Activated CD8-positive, alpha-beta T cell treated with anti-CD3 and anti-CD28 coated beads, Interleukin-2, amount 10 ng/mL, durations not matched to agents 7 days and 5 days (primary cell): ENCODE data around the gene DDX54. TPM values are rescaled to one million over a fixed set of nuclear protein-coding genes. Genes with fewer than 3 reads are reported as not detected.
"Not testable (repeated sequence)": the region's sequence is repeated elsewhere in the genome, so short reads cannot be mapped to it uniquely, and the experiment has no call there.

Source experiments
- ATAC-seq: fragments of 150-1000 bp; cut with Tn5 transposase; one replicate; pipeline ENCODE4 v1.10.0; 2021; ENCODE audit warnings: moderate library complexity
- CTCF ChIA-PET: fragments of 350-600 bp; sonication (Branson Sonifier 250); formaldehyde crosslinking; loops from one replicate; lab custom pipeline; 2021; ENCODE audit warnings: antibody characterized with exemption; lab: Charles Lee
- POLR2A ChIA-PET: fragments of 350-600 bp; sonication (Branson Sonifier 250); formaldehyde crosslinking; loops from one replicate; lab custom pipeline; 2021; ENCODE audit warnings: antibody characterized with exemption; lab: Charles Lee
- DNase-seq: peaks from one replicate; pipeline ENCODE4 v3.0.0-alpha.2; 2020
- H3K27ac Mint-ChIP-seq: one replicate; pipeline ENCODE4 v1.8.0; 2021; ENCODE audit warnings: mild to moderate bottlenecking, mixed read lengths
- H3K27me3 Mint-ChIP-seq: one replicate; pipeline ENCODE4 v1.8.0; 2021; ENCODE audit warnings: low read depth, mixed read lengths
- H3K36me3 Mint-ChIP-seq: one replicate; pipeline ENCODE4 v1.8.0; 2021; ENCODE audit warnings: low read depth, mixed read lengths
- H3K4me1 Mint-ChIP-seq: one replicate; pipeline ENCODE4 v1.8.0; 2021; ENCODE audit warnings: low read depth, mixed read lengths
- H3K4me3 Mint-ChIP-seq: one replicate; pipeline ENCODE4 v1.8.0; 2021; ENCODE audit warnings: mild to moderate bottlenecking, mixed read lengths
- H3K9me3 Mint-ChIP-seq: one replicate; pipeline ENCODE4 v1.8.0; 2022; ENCODE audit warnings: mixed read lengths; ENCODE audit not compliant: insufficient read depth
- total RNA-seq, 2 experiments: library from RNA; stranded (reverse); gene quantifications; one replicate each; pipeline ENCODE4 v1.2.3, GENCODE V29; 2021

Gene DDX54
- total RNA-seq, 2 experiments from 2014 or later = 79.4 to 82.0 TPM

DNA sequence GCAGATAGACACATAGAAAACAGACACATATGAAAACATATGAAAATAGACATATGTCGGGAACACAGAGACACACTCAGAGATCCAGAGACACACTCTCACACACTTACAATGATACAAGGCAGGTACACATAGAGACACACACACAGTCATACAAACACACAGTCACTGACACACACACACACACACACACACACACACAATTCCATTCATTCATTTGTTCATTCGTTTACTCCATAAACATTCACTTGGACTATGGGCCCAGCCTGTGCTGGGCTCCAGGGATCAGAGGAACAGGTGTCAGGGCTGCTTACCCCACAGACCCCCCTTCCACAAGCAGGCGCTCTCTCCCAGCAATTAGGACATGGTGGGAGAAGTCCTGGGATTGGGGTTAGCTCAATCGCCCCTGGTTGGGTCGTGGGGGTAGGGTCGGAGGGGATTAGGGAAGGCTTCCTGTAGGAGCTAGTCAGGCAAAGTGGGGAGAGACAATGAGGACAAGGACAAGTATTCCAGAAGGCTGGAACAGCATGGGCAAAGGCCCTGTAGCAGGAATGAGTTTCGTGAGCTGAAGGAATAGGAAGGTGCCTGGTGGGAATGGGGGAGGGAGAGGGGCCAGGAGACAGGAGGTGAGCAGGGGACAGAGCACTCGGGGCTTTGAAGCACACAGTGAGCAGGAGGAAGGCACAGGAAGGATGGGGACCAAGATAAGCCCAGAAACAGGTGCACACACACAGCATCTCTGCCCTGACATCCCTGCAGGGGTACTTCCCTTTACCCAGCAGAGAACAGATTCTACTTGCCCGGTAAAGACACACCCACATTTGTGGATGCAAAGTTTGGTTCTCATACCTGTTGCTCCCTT lies 56.2 kb downstream of the DDX54 start:
- ChIA-PET POLR2A (no interaction called here), CTCF (no interaction called here)
- no peaks in the 10 kb centered on the region for H3K9me3 Mint-ChIP-seq
- H3K4me3 Mint-ChIP-seq = no peak overlapping the region
- DNase-seq (no peak), ATAC-seq (no peak)
- H3K36me3 Mint-ChIP-seq = no peaks in the 10 kb centered on the region
- no peaks in the 10 kb centered on the region for H3K4me1 Mint-ChIP-seq
- H3K27ac Mint-ChIP-seq = no peak overlapping the region
- H3K27me3 Mint-ChIP-seq = peaks cover 6% of the 10 kb centered on the region

DNA sequence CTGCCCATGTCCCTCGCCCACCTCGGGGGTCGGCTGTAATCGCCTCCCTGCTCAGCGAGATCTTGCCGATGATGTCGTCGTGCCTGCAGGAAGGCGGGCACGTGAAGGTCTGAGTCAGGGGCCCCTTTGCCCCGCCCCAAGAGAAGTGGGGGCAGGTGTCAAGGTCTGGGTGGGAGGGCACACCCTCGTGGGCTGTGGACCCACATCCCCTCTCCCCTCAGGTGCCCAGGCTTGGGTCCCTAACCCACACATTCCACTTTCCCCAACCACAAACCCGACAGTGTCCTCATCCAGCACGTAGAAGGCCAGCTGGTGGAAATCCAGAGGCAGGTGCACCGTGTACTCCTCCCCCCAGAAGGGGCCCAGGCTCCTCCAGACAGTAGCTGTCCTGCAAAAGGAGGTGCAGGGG lies 57.5 kb downstream of the DDX54 start:
- no peak for ATAC-seq
- Mint-ChIP-seq H3K4me3 (no peak overlapping the region), H3K4me1 (no peaks in the 10 kb centered on the region), H3K27me3 (peaks cover 8% of the 10 kb centered on the region), H3K27ac (no peak overlapping the region), H3K36me3 (no peaks in the 10 kb centered on the region), H3K9me3 (no peaks in the 10 kb centered on the region)
- POLR2A ChIA-PET = no interaction called here
- CTCF ChIA-PET = no interaction called here
- no peak for DNase-seq

- no peak for ATAC-seq
- CTCF ChIA-PET = interaction anchor here (1.1 to 1.7 kb wide), 3 partner anchors 14 to 32 kb away, joined by 3 to 7 read pairs (median 5); no protein-coding TSS in a partner anchor
- H3K27ac Mint-ChIP-seq = no peak overlapping the region
Observed at GRCh38 chr12:113120670-113121370, 64.5 kb downstream of the DDX54 start.

GRCh38 chr12:113119980-113120669 lies 65.2 kb downstream of the DDX54 start:
- DNase-seq (no peak), ATAC-seq (no peak)
- Mint-ChIP-seq H3K4me3 (no peak overlapping the region), H3K36me3 (no peaks in the 10 kb centered on the region), H3K27me3 (peaks cover 14% of the 10 kb centered on the region), H3K9me3 (no peaks in the 10 kb centered on the region), H3K4me1 (no peaks in the 10 kb centered on the region), H3K27ac (no peak overlapping the region)
- ChIA-PET CTCF (interaction anchor here (1.1 to 1.7 kb wide), 3 partner anchors 15 to 33 kb away, joined by 3 to 7 read pairs (median 5); no protein-coding TSS in a partner anchor), POLR2A (no interaction called here)

More at GRCh38 chr12:113120670-113121370, 64.5 kb downstream of the DDX54 start:
- Mint-ChIP-seq H3K4me1 (no peaks in the 10 kb centered on the region), H3K9me3 (no peaks in the 10 kb centered on the region), H3K27me3 (peaks cover 14% of the 10 kb centered on the region), H3K4me3 (no peak overlapping the region), H3K36me3 (no peaks in the 10 kb centered on the region)
- no peak for DNase-seq
- POLR2A ChIA-PET = no interaction called here

DNA sequence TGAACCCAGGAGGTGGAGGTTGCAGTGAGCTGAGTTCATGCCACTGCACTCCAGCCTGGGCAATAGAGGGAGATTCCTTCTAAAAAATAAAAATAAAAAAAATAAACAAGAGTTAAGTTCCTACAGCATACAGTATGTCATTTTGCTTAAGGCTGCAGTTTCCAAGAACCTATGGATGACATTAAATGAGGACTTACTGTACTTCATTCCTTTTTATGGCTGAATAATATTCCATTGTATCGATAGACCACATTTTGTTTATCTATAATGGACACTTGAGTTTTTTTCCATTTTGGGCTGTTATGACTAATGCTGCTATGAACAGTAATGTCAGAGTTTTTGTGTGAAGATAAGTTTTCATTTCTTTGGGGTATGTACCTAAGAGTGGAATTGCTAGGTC lies 67.1 kb downstream of the DDX54 start:
- Mint-ChIP-seq H3K4me3 (no peak overlapping the region), H3K4me1 (no peaks in the 10 kb centered on the region), H3K36me3 (no peaks in the 10 kb centered on the region), H3K27ac (no peak overlapping the region), H3K27me3 (peaks cover 12% of the 10 kb centered on the region), H3K9me3 (no peaks in the 10 kb centered on the region)
- ChIA-PET POLR2A (no interaction called here), CTCF (interaction anchor here (0.7 kb wide), 1 partner anchor 35 kb away, joined by 3 read pairs; no protein-coding TSS in a partner anchor)
- no peak for DNase-seq
- ATAC-seq = no peak

- POLR2A ChIA-PET, H3K4me1 Mint-ChIP-seq, H3K36me3 Mint-ChIP-seq, DNase-seq, H3K27ac Mint-ChIP-seq, H3K9me3 Mint-ChIP-seq, ATAC-seq, H3K4me3 Mint-ChIP-seq: not testable (repeated sequence)
- CTCF ChIA-PET = interaction anchor here (0.7 kb wide), 1 partner anchor 35 kb away, joined by 3 read pairs; no protein-coding TSS in a partner anchor
- peaks cover 11% of the 10 kb centered on the region for H3K27me3 Mint-ChIP-seq
Observed at GRCh38 chr12:113117684-113118083, 67.6 kb downstream of the DDX54 start.

DNA sequence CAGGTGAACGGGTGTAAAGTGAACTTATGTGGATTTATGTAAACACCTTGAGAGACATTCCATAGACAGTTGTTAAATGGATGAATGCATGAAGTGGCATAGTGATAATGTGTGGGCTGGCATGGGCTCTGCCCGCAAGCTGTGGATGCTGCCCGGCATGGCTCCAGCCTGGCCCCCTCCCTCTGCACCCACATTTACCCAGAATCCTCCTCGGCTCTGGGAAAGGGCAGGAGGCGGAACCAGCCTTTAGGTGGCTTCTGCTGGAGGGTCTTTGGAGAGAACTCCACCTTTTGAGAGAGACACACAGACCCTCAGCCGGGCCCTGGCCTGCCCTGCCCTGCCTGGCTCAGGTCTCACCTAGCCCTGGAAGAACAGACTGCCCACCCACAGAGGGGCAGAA lies 68.4 kb downstream of the DDX54 start:
- DNase-seq = no peak
- ATAC-seq = no peak
- Mint-ChIP-seq H3K9me3 (no peaks in the 10 kb centered on the region), H3K4me3 (no peak overlapping the region), H3K4me1 (no peaks in the 10 kb centered on the region), H3K27me3 (peaks cover 9% of the 10 kb centered on the region), H3K27ac (no peak overlapping the region), H3K36me3 (no peaks in the 10 kb centered on the region)
- POLR2A ChIA-PET = no interaction called here
- CTCF ChIA-PET = no interaction called here

DNA sequence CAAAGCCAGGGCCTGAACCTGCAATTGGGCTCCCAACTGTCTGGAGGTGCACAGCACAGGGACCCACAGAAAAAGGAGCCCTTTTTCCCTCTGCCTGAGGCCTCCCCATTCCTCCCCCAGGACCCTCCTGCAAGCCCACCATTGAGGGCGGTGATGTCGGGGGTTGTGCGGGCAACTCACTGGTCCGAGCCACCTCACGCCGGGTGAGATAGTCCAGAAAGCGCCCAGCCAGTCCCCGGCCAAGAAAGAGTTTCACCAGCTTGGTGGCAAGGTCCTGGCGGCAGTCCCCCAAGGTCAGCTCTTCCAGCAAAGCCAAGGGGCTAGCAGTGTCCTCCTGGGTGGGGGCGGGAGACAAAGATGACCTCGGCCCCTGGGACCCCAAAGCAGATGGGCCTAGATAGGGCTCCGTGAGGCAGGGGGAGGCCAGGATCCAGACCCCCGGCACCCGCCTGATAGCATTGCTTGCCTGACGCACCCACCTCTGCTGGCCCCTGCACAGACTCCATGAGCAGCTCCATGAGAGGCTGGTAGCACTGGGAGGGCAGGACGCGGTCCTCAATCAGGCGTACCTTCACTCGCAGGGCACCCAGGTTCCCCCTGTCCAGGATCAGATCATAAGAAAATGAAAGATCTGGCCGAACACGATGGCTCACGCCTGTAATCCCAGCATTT lies 69.7 kb downstream of the DDX54 start:
- Mint-ChIP-seq H3K27me3 (peaks cover 8% of the 10 kb centered on the region), H3K9me3 (no peaks in the 10 kb centered on the region), H3K36me3 (no peaks in the 10 kb centered on the region), H3K4me3 (no peak overlapping the region), H3K27ac (no peak overlapping the region), H3K4me1 (no peaks in the 10 kb centered on the region)
- CTCF ChIA-PET = interaction anchor here (1.3 kb wide), 1 partner anchor 59 kb away, joined by 3 read pairs; no protein-coding TSS in a partner anchor
- POLR2A ChIA-PET = no interaction called here
- DNase-seq (no peak), ATAC-seq (no peak)

- H3K4me3 Mint-ChIP-seq = no peak overlapping the region
- CTCF ChIA-PET = interaction anchor here (1.3 kb wide), 1 partner anchor 60 kb away, joined by 3 read pairs; no protein-coding TSS in a partner anchor
- H3K4me1 Mint-ChIP-seq = peaks cover 7% of the 10 kb centered on the region
- H3K27ac Mint-ChIP-seq = no peak overlapping the region
- no peaks in the 10 kb centered on the region for H3K9me3 Mint-ChIP-seq
- DNase-seq (no peak), ATAC-seq (no peak)
- peaks cover 7% of the 10 kb centered on the region for H3K27me3 Mint-ChIP-seq
- POLR2A ChIA-PET = no interaction called here
- H3K36me3 Mint-ChIP-seq = no peaks in the 10 kb centered on the region
Observed at GRCh38 chr12:113114447-113115178, 70.7 kb downstream of the DDX54 start.

DNA sequence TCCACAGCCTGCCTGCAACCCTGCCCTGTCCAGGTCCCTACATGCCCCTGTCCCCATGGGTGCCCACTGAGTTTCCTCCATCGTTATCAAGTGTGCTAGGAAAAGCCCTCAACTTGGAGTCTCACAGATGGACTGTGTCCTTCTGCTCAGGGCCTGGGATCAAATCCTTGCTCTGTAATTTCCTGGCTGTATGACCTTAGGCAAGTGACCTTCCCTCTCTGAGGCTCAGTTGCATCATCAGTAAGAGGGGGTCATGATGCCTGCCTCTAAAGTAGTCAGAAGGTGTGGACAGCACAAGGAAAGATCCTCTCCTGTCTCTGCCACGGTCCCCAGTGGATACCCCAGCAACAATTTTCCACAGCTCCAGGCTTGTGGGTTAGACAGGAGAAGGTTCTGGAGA lies 71.9 kb downstream of the DDX54 start:
- ChIA-PET POLR2A (no interaction called here), CTCF (no interaction called here)
- peaks cover 7% of the 10 kb centered on the region for H3K27me3 Mint-ChIP-seq
- no peak for ATAC-seq
- peaks cover 7% of the 10 kb centered on the region for H3K4me1 Mint-ChIP-seq
- H3K27ac Mint-ChIP-seq = no peak overlapping the region
- H3K4me3 Mint-ChIP-seq = no peak overlapping the region
- no peaks in the 10 kb centered on the region for H3K36me3 Mint-ChIP-seq
- no peaks in the 10 kb centered on the region for H3K9me3 Mint-ChIP-seq
- DNase-seq = no peak
